ENCODE data around the gene APAF1. TPM values are rescaled to one million over a fixed set of nuclear protein-coding genes. Genes with fewer than 3 reads are reported as not detected.

Gene APAF1
- total and polyA plus RNA-seq, 2 donors (not counting 3 experiments of a cell fraction or from before 2014, with no cell fraction given): 7.2 to 35.2 TPM

DNA sequence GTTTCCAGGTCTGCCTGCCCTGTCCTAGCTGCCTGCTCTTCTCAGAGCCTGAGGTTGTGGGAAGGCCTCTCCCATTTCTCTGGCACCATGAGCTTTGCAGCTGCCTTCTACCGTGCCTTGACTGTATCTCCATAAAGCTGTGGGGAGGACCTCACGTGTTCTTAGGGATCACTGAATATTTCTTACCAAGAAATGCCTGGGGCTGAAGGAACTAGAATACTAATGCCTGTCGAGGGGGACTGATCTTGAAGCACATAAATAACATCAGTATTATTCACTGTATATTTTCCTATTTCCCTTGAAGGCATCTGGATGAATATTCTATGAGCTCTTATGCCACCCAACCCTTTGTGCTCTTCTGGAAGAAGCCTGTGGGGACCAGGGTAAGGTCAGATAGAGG lies 103.4 kb downstream of the APAF1 start:
- dilution Hi-C loops (cut with MboI; ENCODE audit: extremely low pct_ligation_motif_present, low sequenced_read_pairs): no loop called here
- BruUV-seq (replicated peaks): no TSS peak
- Histone ChIP-seq H4K20me1 (replicated peaks; ENCODE audit: control insufficient read depth, extremely low read depth, insufficient read depth, low read length) (no peaks in the 10 kb centered on the region), H3K36me3 (ENCODE audit: control insufficient read depth in 2 of 2, extremely low read depth in 1 of 2, insufficient read depth in 2 of 2, low read length in 2 of 2) (no peaks in the 10 kb centered on the region), H3K79me2 (ENCODE audit: control insufficient read depth, insufficient read depth, low read length) (no peaks in the 10 kb centered on the region), H3K27me3 (ENCODE audit: control insufficient read depth in 2 of 2, insufficient read depth in 2 of 2, low read length in 2 of 2) (peaks cover 11% of the 10 kb centered on the region in 2 experiments), H3K9me3 (replicated peaks; ENCODE audit: control insufficient read depth, insufficient read depth, low read length) (no peaks in the 10 kb centered on the region), H3K9me1 (replicated peaks; ENCODE audit: control insufficient read depth, extremely low read depth, insufficient read depth, low read length) (no peaks in the 10 kb centered on the region), H3K27ac (ENCODE audit: insufficient read depth, low read depth, low read length) (no peak overlapping the region), H3K9ac (replicated peaks; ENCODE audit: extremely low read depth, insufficient read depth, low read length) (no peak overlapping the region), H2AFZ (ENCODE audit: low read depth, low read length) (no peak overlapping the region), H3K4me1 (ENCODE audit: control insufficient read depth, extremely low read depth, insufficient read depth, low read length) (peaks cover 8% of the 10 kb centered on the region), H3K4me2 (ENCODE audit: insufficient read depth, low read length) (no peak overlapping the region), H3K4me3 (replicated peaks in 1 of 3; ENCODE audit: insufficient read depth in 1 of 3, low read depth in 1 of 3, low read length in 3 of 3) (no peak overlapping the region)
- ChIA-PET POLR2A (no interaction called here), CTCF (no interaction called here)
- TF ChIP-seq, protein P1, sequence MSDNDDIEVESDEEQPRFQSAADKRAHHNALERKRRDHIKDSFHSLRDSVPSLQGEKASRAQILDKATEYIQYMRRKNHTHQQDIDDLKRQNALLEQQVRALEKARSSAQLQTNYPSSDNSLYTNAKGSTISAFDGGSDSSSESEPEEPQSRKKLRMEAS (IDR thresholded peaks at IDR 0.05; ENCODE audit: insufficient read depth, insufficient read length): no peak
- TF ChIP-seq FOS (IDR thresholded peaks at IDR 0.05; ENCODE audit: borderline replicate concordance, insufficient read depth, low read length): no peak
- no peak for DNase-seq (ENCODE audit: low read depth, low spot score)
- intact Hi-C loops (cut with micrococcal nuclease): no loop called here
- no peak for FAIRE-seq

DNA sequence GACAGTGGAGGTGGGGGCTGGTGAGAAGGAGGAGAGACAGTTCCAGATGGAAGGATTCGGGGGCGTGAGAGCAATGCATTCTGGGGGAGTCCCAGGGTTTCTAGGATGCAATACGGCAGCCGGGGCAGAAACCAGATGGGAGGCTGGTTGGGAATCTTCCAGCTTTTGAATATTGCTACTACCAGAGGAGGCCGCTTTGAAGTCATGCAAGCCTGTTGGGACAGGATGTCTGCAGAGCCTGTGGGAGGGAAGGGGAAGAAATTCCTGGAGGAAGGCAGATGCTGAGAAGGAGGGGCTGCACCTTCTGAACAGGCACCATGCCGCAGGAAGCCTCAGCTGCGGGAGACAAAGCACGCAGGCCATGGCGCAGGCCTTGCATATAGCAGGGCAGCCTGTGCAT lies 105.4 kb downstream of the APAF1 start:
- Histone ChIP-seq H3K9me1 (replicated peaks; ENCODE audit: control insufficient read depth, extremely low read depth, insufficient read depth, low read length) (no peaks in the 10 kb centered on the region), H3K9me3 (replicated peaks; ENCODE audit: control insufficient read depth, insufficient read depth, low read length) (no peaks in the 10 kb centered on the region), H3K9ac (replicated peaks; ENCODE audit: extremely low read depth, insufficient read depth, low read length) (no peak overlapping the region), H4K20me1 (replicated peaks; ENCODE audit: control insufficient read depth, extremely low read depth, insufficient read depth, low read length) (no peaks in the 10 kb centered on the region), H3K79me2 (ENCODE audit: control insufficient read depth, insufficient read depth, low read length) (no peaks in the 10 kb centered on the region), H3K27ac (ENCODE audit: insufficient read depth, low read depth, low read length) (no peak overlapping the region), H2AFZ (ENCODE audit: low read depth, low read length) (no peak overlapping the region), H3K4me1 (ENCODE audit: control insufficient read depth, extremely low read depth, insufficient read depth, low read length) (peaks cover 6% of the 10 kb centered on the region), H3K36me3 (ENCODE audit: control insufficient read depth in 2 of 2, extremely low read depth in 1 of 2, insufficient read depth in 2 of 2, low read length in 2 of 2) (no peaks in the 10 kb centered on the region), H3K4me2 (ENCODE audit: insufficient read depth, low read length) (no peak overlapping the region), H3K4me3 (replicated peaks in 1 of 3; ENCODE audit: insufficient read depth in 1 of 3, low read depth in 1 of 3, low read length in 3 of 3) (no peak overlapping the region), H3K27me3 (ENCODE audit: control insufficient read depth in 2 of 2, insufficient read depth in 2 of 2, low read length in 2 of 2) (peaks cover 11% of the 10 kb centered on the region in 2 experiments)
- no TSS peak for BruUV-seq (replicated peaks)
- ChIA-PET POLR2A (no interaction called here), CTCF (interaction anchor here (1.2 to 1.6 kb wide), 2 partner anchors 9 to 13 kb away, joined by 3 to 6 read pairs; no protein-coding TSS in a partner anchor)
- no peak for DNase-seq (ENCODE audit: low read depth, low spot score)
- TF ChIP-seq FOS (IDR thresholded peaks at IDR 0.05; ENCODE audit: borderline replicate concordance, insufficient read depth, low read length): no peak
- no peak for TF ChIP-seq POLR2AphosphoS5 (IDR thresholded peaks at IDR 0.05; ENCODE audit: insufficient read depth, low read depth, low read length)
- no peak for TF ChIP-seq GATA2 (IDR thresholded peaks at IDR 0.05; ENCODE audit: insufficient read depth, insufficient read length, low read depth, low read length)
- TF ChIP-seq, protein P2, sequence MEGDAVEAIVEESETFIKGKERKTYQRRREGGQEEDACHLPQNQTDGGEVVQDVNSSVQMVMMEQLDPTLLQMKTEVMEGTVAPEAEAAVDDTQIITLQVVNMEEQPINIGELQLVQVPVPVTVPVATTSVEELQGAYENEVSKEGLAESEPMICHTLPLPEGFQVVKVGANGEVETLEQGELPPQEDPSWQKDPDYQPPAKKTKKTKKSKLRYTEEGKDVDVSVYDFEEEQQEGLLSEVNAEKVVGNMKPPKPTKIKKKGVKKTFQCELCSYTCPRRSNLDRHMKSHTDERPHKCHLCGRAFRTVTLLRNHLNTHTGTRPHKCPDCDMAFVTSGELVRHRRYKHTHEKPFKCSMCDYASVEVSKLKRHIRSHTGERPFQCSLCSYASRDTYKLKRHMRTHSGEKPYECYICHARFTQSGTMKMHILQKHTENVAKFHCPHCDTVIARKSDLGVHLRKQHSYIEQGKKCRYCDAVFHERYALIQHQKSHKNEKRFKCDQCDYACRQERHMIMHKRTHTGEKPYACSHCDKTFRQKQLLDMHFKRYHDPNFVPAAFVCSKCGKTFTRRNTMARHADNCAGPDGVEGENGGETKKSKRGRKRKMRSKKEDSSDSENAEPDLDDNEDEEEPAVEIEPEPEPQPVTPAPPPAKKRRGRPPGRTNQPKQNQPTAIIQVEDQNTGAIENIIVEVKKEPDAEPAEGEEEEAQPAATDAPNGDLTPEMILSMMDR (IDR thresholded peaks at IDR 0.05; ENCODE audit: extremely low read depth in 1 of 2, insufficient read depth in 1 of 2, low read depth in 1 of 2, low read length in 2 of 2): no peak
- no peak for TF ChIP-seq POLR2A (IDR thresholded peaks at IDR 0.05; ENCODE audit: low read depth, low read length)
- TF ChIP-seq EZH2 (IDR thresholded peaks at IDR 0.05; ENCODE audit: borderline replicate concordance, low read depth, low read length, severe bottlenecking): no peak
- TF ChIP-seq JUN (IDR thresholded peaks at IDR 0.05; ENCODE audit: borderline replicate concordance, insufficient read depth, insufficient read length, low read depth): no peak
- TF ChIP-seq, protein P1 (IDR thresholded peaks at IDR 0.05; ENCODE audit: insufficient read depth, insufficient read length): no peak
- dilution Hi-C loops (cut with MboI; ENCODE audit: extremely low pct_ligation_motif_present, low sequenced_read_pairs) (no loop called here), intact Hi-C loops (cut with micrococcal nuclease) (no loop called here)
- no peak for FAIRE-seq
